KMS-11 (cell line): ENCODE results near the gene OTUD4.

Experiments used
- H2AFZ ChIP-seq: fragments of 200-600 bp; sonication (generic); 2 replicates; pipeline ENCODE4 v1.6.1; 2016; ENCODE audit warnings: antibody characterized with exemption, mixed run types, low read depth
- H3K27ac ChIP-seq: fragments of 200-600 bp; sonication (generic); 2 replicates; pipeline ENCODE4 v1.6.1; 2016; ENCODE audit warnings: mild to moderate bottlenecking, mixed run types
- H3K27me3 ChIP-seq: fragments of 200-600 bp; sonication (generic); 2 replicates; pipeline ENCODE4 v1.6.1; 2017; ENCODE audit warnings: mild to moderate bottlenecking, low read depth, mixed run types, moderate library complexity; ENCODE audit not compliant: insufficient read depth
- H3K36me3 ChIP-seq: fragments of 200-600 bp; sonication (generic); 2 replicates; pipeline ENCODE4 v1.6.1; 2017; ENCODE audit warnings: mild to moderate bottlenecking, mixed run types; ENCODE audit not compliant: insufficient read depth
- H3K4me1 ChIP-seq: fragments of 200-600 bp; sonication (generic); 2 replicates; pipeline ENCODE4 v1.6.1; 2016; ENCODE audit warnings: mild to moderate bottlenecking, low read depth, mixed run types; ENCODE audit not compliant: poor library complexity, severe bottlenecking
- H3K4me2 ChIP-seq: fragments of 200-600 bp; sonication (generic); 2 replicates; pipeline ENCODE4 v1.7.0; 2016; ENCODE audit warnings: mild to moderate bottlenecking, mixed run types
- H3K4me3 ChIP-seq: fragments of 200-600 bp; sonication (generic); IDR thresholded peaks from 2 replicates; pipeline ENCODE4 v1.6.1; 2017; ENCODE audit warnings: low read depth, low read length, mixed read lengths; ENCODE audit not compliant: insufficient read depth
- H3K79me2 ChIP-seq: fragments of 200-600 bp; sonication (generic); 2 replicates; pipeline ENCODE4 v1.6.1; 2016; ENCODE audit warnings: low read depth, mixed run types; ENCODE audit not compliant: insufficient read depth
- H3K9ac ChIP-seq: fragments of 200-600 bp; sonication (generic); 2 replicates; pipeline ENCODE4 v1.6.1; 2016; ENCODE audit warnings: mild to moderate bottlenecking, mixed run types
- H4K20me1 ChIP-seq: fragments of 200-600 bp; sonication (generic); 2 replicates; pipeline ENCODE4 v1.6.1; 2016; ENCODE audit warnings: mild to moderate bottlenecking, mixed run types; ENCODE audit not compliant: insufficient read depth
- CTCF ChIP-seq: fragments of 200-600 bp; sonication (generic); conservative IDR thresholded peaks from 2 replicates; pipeline ENCODE4 v1.6.1; 2017; ENCODE audit warnings: low read depth, mild to moderate bottlenecking, antibody characterized with exemption, low read length, moderate library complexity, mixed read lengths

The OTUD4 gene

GRCh38 chr4:145161549-145161948 lies 18.8 kb downstream of the OTUD4 start:
- no peak for TF ChIP-seq CTCF
- H3K27ac ChIP-seq = no peak overlapping the region
- no peaks in the 10 kb centered on the region; the same call in 1 of the 2 replicates for H3K79me2 ChIP-seq
- H3K27me3 ChIP-seq = no peaks in the 10 kb centered on the region
- H3K4me2 ChIP-seq = no peak overlapping the region
- no peak overlapping the region for H3K4me3 ChIP-seq
- H3K4me1 ChIP-seq = no peaks in the 10 kb centered on the region
- no peaks in the 10 kb centered on the region; the same call in 1 of the 2 replicates for H4K20me1 ChIP-seq
- H2AFZ ChIP-seq = no peak overlapping the region
- no peaks in the 10 kb centered on the region for H3K36me3 ChIP-seq
- no peak overlapping the region for H3K9ac ChIP-seq

- H3K79me2 ChIP-seq = no peaks in the 10 kb centered on the region
- no peaks in the 10 kb centered on the region for H3K27me3 ChIP-seq
Observed at GRCh38 chr4:145156986-145157385, 23.4 kb downstream of the OTUD4 start.

GRCh38 chr4:145155268-145155870 lies 25.0 kb downstream of the OTUD4 start:
- Histone ChIP-seq H3K27me3 (no peaks in the 10 kb centered on the region), H3K36me3 (no peaks in the 10 kb centered on the region), H3K79me2 (no peaks in the 10 kb centered on the region), H3K4me1 (peaks cover 14% of the 10 kb centered on the region), H3K27ac (no peak overlapping the region), H3K4me2 (no peak overlapping the region), H3K4me3 (no peak overlapping the region), H3K9ac (no peak overlapping the region), H2AFZ (no peak overlapping the region), H4K20me1 (no peaks in the 10 kb centered on the region)
- TF ChIP-seq CTCF = no peak

More at GRCh38 chr4:145156986-145157385, 23.4 kb downstream of the OTUD4 start:
- peaks cover 14% of the 10 kb centered on the region for H3K4me1 ChIP-seq
- TF ChIP-seq CTCF = no peak
- H3K4me3 ChIP-seq = no peak overlapping the region
- no peak overlapping the region for H2AFZ ChIP-seq
- H3K9ac ChIP-seq = no peak overlapping the region
- H3K4me2 ChIP-seq = no peak overlapping the region
- no peak overlapping the region for H3K27ac ChIP-seq
- no peaks in the 10 kb centered on the region for H3K36me3 ChIP-seq
- no peaks in the 10 kb centered on the region for H4K20me1 ChIP-seq

- Histone ChIP-seq H3K27ac (no peak overlapping the region), H3K4me1 (peaks cover 14% of the 10 kb centered on the region), H2AFZ (no peak overlapping the region), H3K36me3 (no peaks in the 10 kb centered on the region), H3K9ac (no peak overlapping the region), H3K4me3 (no peak overlapping the region), H4K20me1 (no peaks in the 10 kb centered on the region), H3K27me3 (no peaks in the 10 kb centered on the region), H3K4me2 (no peak overlapping the region), H3K79me2 (no peaks in the 10 kb centered on the region)
- peak; percentile 72 for TF ChIP-seq CTCF
Observed at GRCh38 chr4:145154573-145154972, 25.8 kb downstream of the OTUD4 start.
